Gastrocnemius medialis (tissue), 4 donors: Measurements from ENCODE around the gene CDX4.

Experiments used
- POLR2A ChIP-seq, 2 donors: fragments of 450-650 bp; IDR thresholded peaks; one replicate each; pipeline ENCODE4 v1.6.1; 2017; ENCODE audit warnings: antibody characterized with exemption in 2 of 2, mild to moderate bottlenecking in 2 of 2, moderate library complexity in 2 of 2
- TF ChIP-seq, protein P1 (sequence below), 5 experiments: fragments of 450-650 bp in 3 of 5; fragments of 200-600 bp in 2 of 5; sonication (generic) in 2 of 5; IDR thresholded peaks in 4 of 5; conservative IDR thresholded peaks in 1 of 5; 1 replicate in 4 of 5; 2 replicates in 1 of 5; pipeline ENCODE4 v1.5.1; 2016 to 2019; ENCODE audit warnings: antibody characterized with exemption in 5 of 5, mild to moderate bottlenecking in 3 of 5, moderate library complexity in 3 of 5

DNA sequence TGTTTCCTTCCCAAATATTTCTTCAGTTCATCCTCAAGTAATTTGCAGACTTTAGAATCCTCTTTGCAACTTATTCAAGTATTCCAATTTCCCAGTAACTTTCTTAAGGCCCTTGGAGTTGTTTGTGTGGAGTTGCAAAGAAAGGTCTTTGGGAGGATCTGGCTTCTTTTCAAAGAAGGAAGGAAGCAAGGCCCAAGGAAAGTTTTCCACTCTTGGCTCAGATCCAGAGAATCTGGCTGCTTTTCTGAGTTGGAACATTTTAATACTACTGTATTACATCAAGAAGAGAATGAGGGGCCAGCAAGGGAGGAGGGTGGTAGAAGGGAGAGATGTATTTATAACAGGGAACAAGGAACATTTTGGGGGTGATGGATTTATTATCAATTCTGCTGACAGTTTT, 10.5 kb downstream of the CDX4 start:
- TF ChIP-seq, protein P1, sequence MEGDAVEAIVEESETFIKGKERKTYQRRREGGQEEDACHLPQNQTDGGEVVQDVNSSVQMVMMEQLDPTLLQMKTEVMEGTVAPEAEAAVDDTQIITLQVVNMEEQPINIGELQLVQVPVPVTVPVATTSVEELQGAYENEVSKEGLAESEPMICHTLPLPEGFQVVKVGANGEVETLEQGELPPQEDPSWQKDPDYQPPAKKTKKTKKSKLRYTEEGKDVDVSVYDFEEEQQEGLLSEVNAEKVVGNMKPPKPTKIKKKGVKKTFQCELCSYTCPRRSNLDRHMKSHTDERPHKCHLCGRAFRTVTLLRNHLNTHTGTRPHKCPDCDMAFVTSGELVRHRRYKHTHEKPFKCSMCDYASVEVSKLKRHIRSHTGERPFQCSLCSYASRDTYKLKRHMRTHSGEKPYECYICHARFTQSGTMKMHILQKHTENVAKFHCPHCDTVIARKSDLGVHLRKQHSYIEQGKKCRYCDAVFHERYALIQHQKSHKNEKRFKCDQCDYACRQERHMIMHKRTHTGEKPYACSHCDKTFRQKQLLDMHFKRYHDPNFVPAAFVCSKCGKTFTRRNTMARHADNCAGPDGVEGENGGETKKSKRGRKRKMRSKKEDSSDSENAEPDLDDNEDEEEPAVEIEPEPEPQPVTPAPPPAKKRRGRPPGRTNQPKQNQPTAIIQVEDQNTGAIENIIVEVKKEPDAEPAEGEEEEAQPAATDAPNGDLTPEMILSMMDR (IDR thresholded peaks at IDR 0.05 in 4 of 5, conservative IDR thresholded peaks at IDR 0.05 in 1 of 5), result no peak
- no peak for TF ChIP-seq POLR2A (IDR thresholded peaks at IDR 0.05)
